Measurements from ENCODE around the gene PIAS4. TPM values are rescaled to one million over a fixed set of nuclear protein-coding genes. Genes with fewer than 3 reads are reported as not detected.

PIAS4 gene
- total and polyA plus RNA-seq, 5 donors, result 9.6 to 13.1 (median 12.3) TPM

- DNase-seq (peak; percentile 81 to 94 (median 93)), ATAC-seq (peak; percentile 83 to 87)
- Histone ChIP-seq H3K27ac (ENCODE audit: low read length) (peak overlapping the region; percentile 85), H3K9me3 (ENCODE audit: control insufficient read depth, low read length) (no peaks in the 10 kb centered on the region), H3K4me1 (ENCODE audit: control insufficient read depth, insufficient read depth, low read length) (no peaks in the 10 kb centered on the region), H3K4me3 (ENCODE audit: low read length) (peak overlapping the region; percentile 66), H3K27me3 (ENCODE audit: control insufficient read depth, insufficient read depth) (no peaks in the 10 kb centered on the region)
- intact Hi-C loops (cut with DNase I), result no loop called here
- WGBS, result 12% methylated on average over 33 of the region's 33 CpGs
These were observed 70.5 kb downstream of the PIAS4 start for GRCh38 chr19:4077800-4078684.

DNA sequence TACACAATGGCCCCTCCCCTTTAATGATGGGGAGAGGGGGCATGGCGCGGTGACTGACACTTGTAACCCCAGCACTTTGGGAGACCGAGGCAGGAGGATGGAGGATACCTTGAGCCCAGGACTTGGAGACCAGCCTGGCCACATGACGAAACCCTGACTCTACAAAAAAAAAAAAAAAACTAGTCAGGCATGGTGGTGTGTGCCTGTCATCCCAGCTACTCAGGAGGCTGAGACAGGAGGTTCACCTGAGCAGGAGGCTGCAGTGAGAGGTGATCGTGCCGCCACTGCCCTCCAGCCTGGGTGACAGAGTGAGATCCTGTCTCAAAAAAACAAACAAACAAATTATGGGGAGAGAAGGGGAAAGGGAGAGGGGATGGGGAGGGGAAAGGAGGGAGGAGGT lies 72.9 kb downstream of the PIAS4 start:
- Histone ChIP-seq H3K27me3 (ENCODE audit: control insufficient read depth, insufficient read depth) (no peaks in the 10 kb centered on the region), H3K9me3 (ENCODE audit: control insufficient read depth, low read length) (no peaks in the 10 kb centered on the region), H3K4me1 (ENCODE audit: control insufficient read depth, insufficient read depth, low read length) (peaks cover 3% of the 10 kb centered on the region), H3K4me3 (ENCODE audit: low read length) (no peak overlapping the region), H3K27ac (ENCODE audit: low read length) (no peak overlapping the region)
- no peak for ATAC-seq
- intact Hi-C loops (cut with DNase I), result no loop called here
- 76% methylated on average over 6 of the region's 6 CpGs for WGBS
- no peak for DNase-seq

DNA sequence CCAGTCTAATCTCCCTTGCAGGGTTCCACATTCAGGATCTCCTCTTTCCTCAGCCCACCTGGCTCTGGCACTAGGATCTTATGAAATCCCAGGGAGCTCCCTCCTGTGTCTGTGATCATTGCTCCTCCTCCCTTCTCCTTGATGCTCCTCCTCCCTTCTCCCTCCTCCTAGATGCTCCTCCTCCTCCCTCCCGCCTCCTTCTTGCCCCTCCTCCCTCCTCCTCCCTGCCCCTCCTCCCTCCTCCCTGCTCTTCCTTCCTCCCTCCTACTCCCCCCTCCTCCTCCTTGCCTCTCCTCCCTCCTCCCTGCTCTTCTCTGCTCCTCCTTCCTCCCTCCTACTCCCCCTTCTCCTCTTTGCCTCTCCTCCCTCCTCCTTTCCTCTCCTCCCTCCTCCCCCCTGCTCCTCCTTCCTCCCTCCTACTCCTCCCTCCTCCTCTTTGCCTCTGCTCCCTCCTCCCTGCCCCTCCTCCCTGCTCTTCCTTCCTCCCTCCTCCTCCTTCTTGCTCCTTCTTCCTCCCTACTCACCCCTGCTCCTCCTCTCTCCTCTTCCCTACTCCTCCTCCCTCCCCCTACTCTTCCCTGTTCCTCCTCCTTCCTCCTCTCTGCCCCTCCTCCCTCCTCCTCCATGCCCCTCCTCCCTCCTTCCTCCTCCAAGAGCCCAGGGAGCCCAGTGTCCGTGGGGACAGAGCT lies 74.0 kb downstream of the PIAS4 start:
- Histone ChIP-seq H3K27ac (ENCODE audit: low read length) (no peak overlapping the region), H3K4me3 (ENCODE audit: low read length) (no peak overlapping the region), H3K27me3 (ENCODE audit: control insufficient read depth, insufficient read depth) (no peaks in the 10 kb centered on the region), H3K4me1 (ENCODE audit: control insufficient read depth, insufficient read depth, low read length) (peaks cover 3% of the 10 kb centered on the region), H3K9me3 (ENCODE audit: control insufficient read depth, low read length) (no peaks in the 10 kb centered on the region)
- DNase-seq, result no peak
- no peak for ATAC-seq
- intact Hi-C loops (cut with DNase I), result no loop called here
- whole genome bisulfite sequencing, result 14% methylated on average over 2 of the region's 2 CpGs

GRCh38 chr19:4082172-4082571 lies 74.6 kb downstream of the PIAS4 start:
- Histone ChIP-seq H3K27ac (ENCODE audit: low read length) (no peak overlapping the region), H3K27me3 (ENCODE audit: control insufficient read depth, insufficient read depth) (no peaks in the 10 kb centered on the region), H3K9me3 (ENCODE audit: control insufficient read depth, low read length) (no peaks in the 10 kb centered on the region), H3K4me1 (ENCODE audit: control insufficient read depth, insufficient read depth, low read length) (peaks cover 3% of the 10 kb centered on the region), H3K4me3 (ENCODE audit: low read length) (no peak overlapping the region)
- DNase-seq (no peak), ATAC-seq (no peak)
- intact Hi-C loops (cut with DNase I), result no loop called here
- 71% methylated on average over 9 of the region's 9 CpGs for WGBS

GRCh38 chr19:4083677-4084546 lies 76.4 kb downstream of the PIAS4 start:
- intact Hi-C loops (cut with DNase I), result no loop called here
- H3K4me1 ChIP-seq (ENCODE audit: control insufficient read depth, insufficient read depth, low read length), result peaks cover 3% of the 10 kb centered on the region
- no peaks in the 10 kb centered on the region for H3K27me3 ChIP-seq (ENCODE audit: control insufficient read depth, insufficient read depth)
- H3K9me3 ChIP-seq (ENCODE audit: control insufficient read depth, low read length), result no peaks in the 10 kb centered on the region
- ATAC-seq, result peak in 1 of 2 donors; percentile 31
- no peak for DNase-seq
- 61% methylated on average over 28 of the region's 28 CpGs for WGBS
- H3K4me3 ChIP-seq (ENCODE audit: low read length), result no peak overlapping the region
- H3K27ac ChIP-seq (ENCODE audit: low read length), result no peak overlapping the region

GRCh38 chr19:4084547-4084877 lies 77.0 kb downstream of the PIAS4 start:
- H3K4me3 ChIP-seq (ENCODE audit: low read length), result no peak overlapping the region
- 61% methylated on average over 8 of the region's 8 CpGs for WGBS
- no peak overlapping the region for H3K27ac ChIP-seq (ENCODE audit: low read length)
- no peaks in the 10 kb centered on the region for H3K27me3 ChIP-seq (ENCODE audit: control insufficient read depth, insufficient read depth)
- H3K4me1 ChIP-seq (ENCODE audit: control insufficient read depth, insufficient read depth, low read length), result peaks cover 3% of the 10 kb centered on the region
- ATAC-seq, result peak in 1 of 2 donors; percentile 22
- H3K9me3 ChIP-seq (ENCODE audit: control insufficient read depth, low read length), result no peaks in the 10 kb centered on the region
- intact Hi-C loops (cut with DNase I), result no loop called here
- no peak for DNase-seq

DNA sequence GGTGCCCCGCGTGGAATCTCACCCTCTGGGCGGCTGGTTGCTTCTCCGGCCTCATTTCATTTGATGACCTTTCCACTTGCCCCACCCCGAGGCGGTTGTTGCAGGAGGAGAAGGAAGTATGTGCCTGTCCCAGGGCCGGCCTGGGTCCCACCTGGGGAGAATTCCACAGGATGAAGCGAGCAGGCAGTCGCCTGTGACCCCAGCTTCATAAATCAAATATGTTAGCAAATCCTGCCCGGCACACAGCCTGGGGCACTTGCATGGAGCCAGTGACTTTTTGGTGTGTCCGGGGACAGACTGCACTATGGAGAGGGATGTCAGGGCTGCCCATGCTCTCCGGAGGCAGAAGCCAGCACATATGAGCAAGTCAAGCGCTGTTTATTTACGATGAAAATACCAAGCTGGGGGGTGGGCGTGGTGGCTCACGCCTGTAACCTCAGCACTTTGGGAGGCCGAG lies 78.9 kb downstream of the PIAS4 start:
- no peaks in the 10 kb centered on the region for H3K9me3 ChIP-seq (ENCODE audit: control insufficient read depth, low read length)
- ATAC-seq, result no peak
- no peak overlapping the region for H3K4me3 ChIP-seq (ENCODE audit: low read length)
- peaks cover 3% of the 10 kb centered on the region for H3K4me1 ChIP-seq (ENCODE audit: control insufficient read depth, insufficient read depth, low read length)
- no peak overlapping the region for H3K27ac ChIP-seq (ENCODE audit: low read length)
- H3K27me3 ChIP-seq (ENCODE audit: control insufficient read depth, insufficient read depth), result no peaks in the 10 kb centered on the region
- DNase-seq, result no peak
- 60% methylated on average over 17 of the region's 17 CpGs for WGBS
- intact Hi-C loops (cut with DNase I), result no loop called here

DNA sequence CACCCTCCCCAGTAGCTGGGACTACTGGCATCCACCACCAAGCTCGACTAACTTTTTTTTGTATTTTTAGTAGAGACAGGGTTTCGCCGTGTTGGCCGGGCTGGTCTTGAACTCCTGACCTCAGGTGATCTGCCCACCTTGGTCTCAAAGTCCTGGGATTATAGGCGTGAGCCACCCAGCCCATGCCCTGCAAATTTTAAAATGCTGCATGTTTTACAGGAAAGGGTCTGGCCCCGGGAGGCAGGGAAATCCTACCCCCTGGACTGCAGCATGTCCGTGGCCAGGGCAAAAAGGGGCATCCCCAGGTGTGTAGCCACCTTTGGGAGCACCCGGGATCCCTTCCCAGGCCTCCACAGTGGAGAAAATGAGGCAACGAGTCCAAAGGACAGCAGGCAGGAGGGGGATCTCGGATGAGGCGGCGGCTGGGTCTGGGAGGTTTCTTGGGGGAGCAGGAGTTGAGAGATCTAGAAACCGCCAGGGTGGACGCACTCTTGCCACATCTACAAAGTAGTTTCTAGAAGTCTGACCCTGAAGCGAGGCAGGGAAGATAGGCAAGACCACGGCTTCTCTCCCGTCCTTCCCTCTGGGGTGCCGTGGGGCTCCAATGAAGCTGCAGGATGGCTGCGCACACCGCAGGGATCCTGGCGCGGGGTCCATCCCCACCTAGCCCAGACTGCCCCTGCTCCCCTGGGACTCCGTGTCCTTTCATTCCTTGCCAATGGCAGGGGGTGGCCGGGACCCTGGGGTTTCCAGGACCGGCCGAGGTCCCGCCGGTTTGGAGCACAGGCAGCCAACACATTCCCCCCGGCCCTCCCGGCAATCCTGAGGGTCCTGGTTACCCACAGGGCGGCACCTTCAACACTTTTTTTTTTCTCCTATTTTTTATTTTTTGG lies 80.5 kb downstream of the PIAS4 start:
- intact Hi-C loops (cut with DNase I), result no loop called here
- no peaks in the 10 kb centered on the region for H3K9me3 ChIP-seq (ENCODE audit: control insufficient read depth, low read length)
- H3K27ac ChIP-seq (ENCODE audit: low read length), result no peak overlapping the region
- H3K27me3 ChIP-seq (ENCODE audit: control insufficient read depth, insufficient read depth), result no peaks in the 10 kb centered on the region
- DNase-seq, result no peak
- ATAC-seq, result no peak
- peaks cover 3% of the 10 kb centered on the region for H3K4me1 ChIP-seq (ENCODE audit: control insufficient read depth, insufficient read depth, low read length)
- H3K4me3 ChIP-seq (ENCODE audit: low read length), result no peak overlapping the region
- 83% methylated on average over 31 of the region's 31 CpGs for WGBS

DNA sequence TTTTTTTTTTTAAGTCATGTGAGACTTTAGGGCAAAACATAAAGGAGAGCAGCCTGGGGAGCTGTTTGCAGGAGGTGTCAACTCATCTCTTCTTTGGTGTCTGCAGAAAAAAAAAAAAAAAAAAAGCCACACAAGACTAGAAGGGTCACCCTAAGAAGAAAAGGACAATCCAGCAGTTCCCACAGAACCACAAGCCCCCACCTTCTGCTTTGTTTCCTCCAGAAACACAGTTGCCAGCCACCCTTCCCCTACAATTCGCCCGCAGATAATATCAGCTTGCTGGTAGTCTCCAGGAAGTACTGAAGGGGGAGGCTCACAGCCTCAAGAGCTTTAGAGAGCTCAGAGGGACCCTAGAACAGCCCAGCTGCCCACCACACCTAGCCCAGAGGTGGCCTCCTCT lies 81.4 kb downstream of the PIAS4 start:
- no peaks in the 10 kb centered on the region for H3K27me3 ChIP-seq (ENCODE audit: control insufficient read depth, insufficient read depth)
- H3K27ac ChIP-seq (ENCODE audit: low read length), result peak overlapping the region; percentile 22
- H3K4me1 ChIP-seq (ENCODE audit: control insufficient read depth, insufficient read depth, low read length), result peaks cover 3% of the 10 kb centered on the region
- ATAC-seq (peak; percentile 2 to 20), DNase-seq (no peak)
- WGBS, result 63% methylated on average over 2 of the region's 2 CpGs
- no peaks in the 10 kb centered on the region for H3K9me3 ChIP-seq (ENCODE audit: control insufficient read depth, low read length)
- intact Hi-C loops (cut with DNase I), result no loop called here
- H3K4me3 ChIP-seq (ENCODE audit: low read length), result no peak overlapping the region

Data from right cardiac atrium (tissue), 5 donors.